ENCODE data around the gene BST1. TPM values are rescaled to one million over a fixed set of nuclear protein-coding genes. Genes with fewer than 3 reads are reported as not detected.

The BST1 gene
- total RNA-seq, 1 experiment from 2014 or later, result 0.31 TPM

GRCh38 chr4:15659768-15660570, 42.9 kb upstream of the BST1 start:
- peaks cover 16% of the 10 kb centered on the region for H3K4me1 ChIP-seq (replicated peaks; ENCODE audit: insufficient read depth)
- H3F3A ChIP-seq (ENCODE audit: insufficient read depth, low read depth), result peaks cover 9% of the 10 kb centered on the region
- ChIA-PET POLR2A (ENCODE audit: unreplicated experiment) (no interaction called here), CTCF (no interaction called here)
- intact Hi-C loops (cut with micrococcal nuclease; ENCODE audit: unreplicated experiment), result loop anchor here (10.0 kb wide), 2 partner anchors 115 to 425 kb away; partner anchors contain the start of gene CD38
- H3K27me3 ChIP-seq (ENCODE audit: insufficient read depth, low read depth), result no peaks in the 10 kb centered on the region
- H3K36me3 ChIP-seq (ENCODE audit: low read depth), result no peaks in the 10 kb centered on the region
- H3K9me2 ChIP-seq (ENCODE audit: insufficient read depth), result no peaks in the 10 kb centered on the region
- TF ChIP-seq CTCF (conservative IDR thresholded peaks at IDR 0.05), result no peak
- no peak for TF ChIP-seq EZH2 (IDR thresholded peaks at IDR 0.05; ENCODE audit: low read depth)
- peak overlapping the region; percentile 87 for H3K27ac ChIP-seq
- peak overlapping the region; percentile 33; the same call in 1 of the 2 replicates for H3K4me2 ChIP-seq
- no peak overlapping the region for H3K4me3 ChIP-seq
- no peaks in the 10 kb centered on the region for H3K79me2 ChIP-seq (ENCODE audit: low read depth)
- H4K20me1 ChIP-seq (ENCODE audit: insufficient read depth), result no peaks in the 10 kb centered on the region
- no peaks in the 10 kb centered on the region for H3K9me3 ChIP-seq (ENCODE audit: insufficient read depth, low read depth)
- peak in 1 of 2 experiments; percentile 60 for DNase-seq
- no TSS peak for BruUV-seq (replicated peaks)
- H2AFZ ChIP-seq, result peak overlapping the region; percentile 29; the same call in 1 of the 2 replicates

GRCh38 chr4:15665753-15666365, 37.0 kb upstream of the BST1 start:
- ChIA-PET CTCF (no interaction called here), POLR2A (ENCODE audit: unreplicated experiment) (interaction anchor here (0.6 to 0.9 kb wide), 5 partner anchors 9 to 1984 kb away, joined by 3 to 18 read pairs (median 6); no protein-coding TSS in a partner anchor)
- no peak overlapping the region for H2AFZ ChIP-seq
- H3K27me3 ChIP-seq (ENCODE audit: insufficient read depth, low read depth), result no peaks in the 10 kb centered on the region
- H3K4me3 ChIP-seq, result no peak overlapping the region
- H3K4me2 ChIP-seq, result peak overlapping the region; percentile 46
- H3K9me2 ChIP-seq (ENCODE audit: insufficient read depth), result no peaks in the 10 kb centered on the region
- peaks cover 18% of the 10 kb centered on the region for H3F3A ChIP-seq (ENCODE audit: insufficient read depth, low read depth)
- intact Hi-C loops (cut with micrococcal nuclease; ENCODE audit: unreplicated experiment), result loop anchor here (1.0 kb wide), 1 partner anchor 9 kb away; no protein-coding TSS in a partner anchor
- TF ChIP-seq EZH2 (IDR thresholded peaks at IDR 0.05; ENCODE audit: low read depth) (no peak), CTCF (conservative IDR thresholded peaks at IDR 0.05) (no peak)
- DNase-seq, result peak; percentile 41 to 97
- peaks cover 21% of the 10 kb centered on the region for H3K36me3 ChIP-seq (ENCODE audit: low read depth)
- peak overlapping the region; percentile 96 for H3K27ac ChIP-seq
- H3K4me1 ChIP-seq (replicated peaks; ENCODE audit: insufficient read depth), result peaks cover 19% of the 10 kb centered on the region
- no TSS peak for BruUV-seq (replicated peaks)
- H4K20me1 ChIP-seq (ENCODE audit: insufficient read depth), result no peaks in the 10 kb centered on the region
- H3K79me2 ChIP-seq (ENCODE audit: low read depth), result peaks cover 15% of the 10 kb centered on the region; the same call in 1 of the 2 replicates
- H3K9me3 ChIP-seq (ENCODE audit: insufficient read depth, low read depth), result no peaks in the 10 kb centered on the region; the same call in 1 of the 2 replicates

GRCh38 chr4:15667006-15667405, 35.9 kb upstream of the BST1 start:
- POLR2A ChIA-PET (ENCODE audit: unreplicated experiment), result interaction anchor here (0.6 kb wide), 1 partner anchor 23 kb away, joined by 6 read pairs; no protein-coding TSS in a partner anchor
- H3K4me2 ChIP-seq, result no peak overlapping the region
- peaks cover 15% of the 10 kb centered on the region; the same call in 1 of the 2 replicates for H3K79me2 ChIP-seq (ENCODE audit: low read depth)
- CTCF ChIA-PET, result no interaction called here
- peaks cover 21% of the 10 kb centered on the region for H3K36me3 ChIP-seq (ENCODE audit: low read depth)
- no peaks in the 10 kb centered on the region for H4K20me1 ChIP-seq (ENCODE audit: insufficient read depth)
- DNase-seq, result no peak
- no peaks in the 10 kb centered on the region; the same call in 1 of the 2 replicates for H3K9me3 ChIP-seq (ENCODE audit: insufficient read depth, low read depth)
- H3K27me3 ChIP-seq (ENCODE audit: insufficient read depth, low read depth), result no peaks in the 10 kb centered on the region
- no peaks in the 10 kb centered on the region for H3K9me2 ChIP-seq (ENCODE audit: insufficient read depth)
- no peak overlapping the region for H3K4me3 ChIP-seq
- no peak overlapping the region for H2AFZ ChIP-seq
- BruUV-seq (replicated peaks), result no TSS peak
- H3K27ac ChIP-seq, result peak overlapping the region; percentile 96; the same call in 1 of the 2 replicates
- TF ChIP-seq EZH2 (IDR thresholded peaks at IDR 0.05; ENCODE audit: low read depth) (no peak), CTCF (conservative IDR thresholded peaks at IDR 0.05) (no peak)
- H3K4me1 ChIP-seq (replicated peaks; ENCODE audit: insufficient read depth), result peaks cover 19% of the 10 kb centered on the region
- H3F3A ChIP-seq (ENCODE audit: insufficient read depth, low read depth), result peaks cover 22% of the 10 kb centered on the region
- intact Hi-C loops (cut with micrococcal nuclease; ENCODE audit: unreplicated experiment), result no loop called here
